GM21423 (cell line): ENCODE measurements around the gene RFXAP.

ENCODE experiments used
- ATAC-seq: cut with Tn5 transposase; IDR thresholded peaks from one replicate; pipeline ENCODE4 v1.9.1; 2021; ENCODE audit warnings: mild to moderate bottlenecking, moderate library complexity; ENCODE audit not compliant: unreplicated experiment

RFXAP gene

GRCh38 chr13:36862722-36863121, 43.7 kb downstream of the RFXAP start:
- no peak for ATAC-seq

DNA sequence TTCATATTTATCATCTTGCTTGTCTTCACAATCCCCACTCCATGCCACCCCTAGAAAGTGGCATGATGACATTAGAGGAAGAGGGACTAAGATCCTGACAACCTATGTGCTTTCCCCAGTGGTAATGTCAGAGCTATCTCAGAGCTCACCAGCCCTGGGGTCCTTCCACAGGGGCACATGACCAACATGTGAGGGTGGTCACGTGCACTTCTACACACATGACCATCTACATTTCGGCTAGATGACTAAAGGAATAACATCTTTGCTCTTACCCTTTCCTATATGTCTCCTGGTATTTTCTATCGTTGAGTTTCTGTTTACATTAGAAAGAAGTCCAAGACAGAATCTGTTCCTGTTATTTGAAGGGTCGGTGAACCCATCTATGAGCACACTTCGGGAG, 46.2 kb downstream of the RFXAP start:
- ATAC-seq: no peak

DNA sequence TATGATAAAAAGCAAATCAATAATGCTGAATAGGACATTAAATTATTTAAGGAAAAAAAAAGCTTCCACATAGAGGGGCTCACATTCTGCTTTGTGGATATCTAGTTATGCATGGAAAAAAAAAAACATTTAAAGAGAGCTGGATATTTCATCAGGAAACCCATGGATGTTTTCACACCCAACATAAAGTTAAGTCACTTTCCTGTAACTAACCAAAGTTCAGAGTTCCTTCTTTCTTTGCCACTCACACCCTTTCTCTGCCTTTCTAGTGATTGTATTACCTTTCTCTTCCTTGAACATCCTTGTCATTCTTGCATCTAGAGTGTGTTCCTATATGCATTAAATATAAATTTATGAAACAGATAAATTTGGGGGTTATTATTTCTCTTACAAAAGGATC, 47.2 kb downstream of the RFXAP start:
- no peak for ATAC-seq

DNA sequence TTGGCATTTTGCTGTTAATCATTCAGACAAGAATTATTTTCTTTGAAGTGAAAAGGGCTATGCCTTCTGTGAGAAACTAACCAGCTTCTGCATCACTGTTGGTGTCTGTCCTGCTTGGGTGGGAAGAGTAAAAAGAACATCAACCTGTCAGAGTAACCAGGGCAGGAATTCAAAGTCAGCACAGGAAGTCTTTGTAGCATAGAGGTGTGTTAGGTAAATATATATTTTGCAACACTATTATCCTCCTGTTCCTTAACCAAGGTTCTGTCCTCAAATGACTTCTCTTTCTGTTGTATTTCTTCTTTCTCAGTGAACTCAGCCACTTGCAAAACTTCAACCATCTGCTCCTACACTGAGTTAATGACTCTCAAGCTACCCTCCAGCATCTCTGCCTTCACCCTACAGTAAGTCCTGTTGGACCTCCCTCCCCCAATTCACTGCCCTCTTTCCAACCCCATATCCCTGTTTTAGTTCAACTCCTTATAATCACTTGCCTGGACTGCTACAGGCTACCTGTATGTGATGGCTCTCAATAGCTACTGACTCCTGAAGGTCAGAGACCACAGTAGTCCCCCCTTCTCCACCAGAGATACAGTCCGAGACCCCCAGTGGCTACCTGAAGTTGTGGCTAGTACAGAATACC, 51.1 kb downstream of the RFXAP start:
- ATAC-seq: no peak

- ATAC-seq: no peak
These were observed 53.6 kb downstream of the RFXAP start for GRCh38 chr13:36872621-36873020.

DNA sequence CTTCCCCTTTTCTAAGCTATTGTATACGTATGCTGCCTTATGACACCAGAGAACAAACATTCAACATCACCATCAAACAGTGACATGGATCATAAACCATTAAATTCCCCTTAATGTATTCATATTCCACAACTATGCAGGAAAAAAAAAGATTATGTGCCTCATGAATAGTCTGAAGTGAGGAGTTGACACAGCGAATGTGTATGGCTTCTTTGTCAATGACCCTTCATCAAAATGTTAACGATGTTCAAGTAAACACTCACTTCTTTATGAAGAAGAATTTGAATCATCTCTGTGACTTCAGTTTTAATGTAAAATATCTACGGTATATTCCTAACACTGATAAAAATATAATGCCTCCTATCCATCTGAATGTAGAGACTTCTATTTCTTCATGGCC, 56.4 kb downstream of the RFXAP start:
- ATAC-seq: no peak

- no peak for ATAC-seq
These were observed 56.9 kb downstream of the RFXAP start for GRCh38 chr13:36875961-36876360.
